GM23338 (cell line): ENCODE results near the gene CERS1. TPM values are rescaled to one million over a fixed set of nuclear protein-coding genes. Genes with fewer than 3 reads are reported as not detected.

Experiments
- ATAC-seq: fragments of 200-7000 bp; cut with Tn5 transposase; 3 replicates; pipeline ENCODE4 v1.9.1; 2020
- DNase-seq: peaks from one replicate; pipeline ENCODE4 v3.0.0-alpha.2; 2015; ENCODE audit warnings: low spot score
- H2AFZ ChIP-seq: fragments of 200-600 bp; sonication (generic); 2 replicates; pipeline ENCODE4 v1.8.0; 2016; ENCODE audit warnings: antibody characterized with exemption, mild to moderate bottlenecking, moderate library complexity
- H3F3A ChIP-seq: fragments of 200-600 bp; sonication (generic); replicated peaks from 2 replicates; pipeline ENCODE4 v1.8.0; 2017; ENCODE audit warnings: antibody characterized with exemption, mixed run types, low read depth
- H3K27ac ChIP-seq: fragments of 200-600 bp; sonication (generic); 2 replicates; pipeline ENCODE4 v1.6.1; 2016; ENCODE audit warnings: low read depth
- H3K27me3 ChIP-seq: fragments of 200-600 bp; sonication (generic); 2 replicates; pipeline ENCODE4 v1.8.0; 2016; ENCODE audit warnings: mild to moderate bottlenecking, mixed run types, moderate library complexity; ENCODE audit not compliant: insufficient read depth
- H3K36me3 ChIP-seq: fragments of 200-600 bp; sonication (generic); 2 replicates; pipeline ENCODE4 v1.8.0; 2016; ENCODE audit warnings: mild to moderate bottlenecking; ENCODE audit not compliant: insufficient read depth
- H3K4me1 ChIP-seq: fragments of 200-600 bp; sonication (generic); 2 replicates; pipeline ENCODE4 v1.8.0; 2016; ENCODE audit warnings: mild to moderate bottlenecking, moderate library complexity; ENCODE audit not compliant: insufficient read depth
- H3K4me2 ChIP-seq: fragments of 200-600 bp; sonication (generic); 2 replicates; pipeline ENCODE4 v1.7.1; 2017; ENCODE audit warnings: mixed run types
- H3K4me3 ChIP-seq: fragments of 200-600 bp; sonication (generic); 2 replicates; pipeline ENCODE4 v1.6.1; 2016; ENCODE audit warnings: mixed run types
- H3K79me2 ChIP-seq: fragments of 200-600 bp; sonication (generic); replicated peaks from 2 replicates; pipeline ENCODE4 v1.8.0; 2017; ENCODE audit warnings: mild to moderate bottlenecking; ENCODE audit not compliant: insufficient read depth
- H3K9me2 ChIP-seq: fragments of 200-600 bp; sonication (generic); 2 replicates; pipeline ENCODE4 v1.8.0; 2017; ENCODE audit not compliant: insufficient read depth
- H4K20me1 ChIP-seq: fragments of 200-600 bp; sonication (generic); replicated peaks from 2 replicates; pipeline ENCODE4 v1.8.0; 2017; ENCODE audit warnings: mild to moderate bottlenecking; ENCODE audit not compliant: insufficient read depth
- H3K27ac Mint-ChIP-seq: 2 replicates; pipeline ENCODE4 v1.8.0; 2020; ENCODE audit warnings: inconsistent platforms, mild to moderate bottlenecking, moderate library complexity, mixed read lengths
- H3K27me3 Mint-ChIP-seq: 3 replicates; pipeline ENCODE4 v1.8.0; 2022; ENCODE audit warnings: low read depth, mild to moderate bottlenecking, moderate library complexity, mixed read lengths, inconsistent platforms; ENCODE audit not compliant: insufficient read depth, poor library complexity
- H3K36me3 Mint-ChIP-seq: 3 replicates; pipeline ENCODE4 v1.8.0; 2021; ENCODE audit warnings: low read depth, mild to moderate bottlenecking, inconsistent platforms, moderate library complexity, mixed read lengths
- H3K4me1 Mint-ChIP-seq: 3 replicates; pipeline ENCODE4 v1.8.0; 2020; ENCODE audit warnings: mild to moderate bottlenecking, inconsistent platforms, mixed read lengths
- H3K4me3 Mint-ChIP-seq: 3 replicates; pipeline ENCODE4 v1.8.0; 2021; ENCODE audit warnings: moderate library complexity, mild to moderate bottlenecking, inconsistent platforms, mixed read lengths
- H3K9me3 Mint-ChIP-seq: 3 replicates; pipeline ENCODE4 v1.8.0; 2020; ENCODE audit warnings: moderate library complexity, mild to moderate bottlenecking, inconsistent platforms, mixed read lengths
- CREB1 ChIP-seq: fragments of 250-450 bp; sonication (Bioruptor Pico); IDR thresholded peaks from 2 replicates; pipeline ENCODE4 v1.5.0; 2020; ENCODE audit warnings: low read depth, mild to moderate bottlenecking, moderate library complexity
- EZH2 ChIP-seq: fragments of 200-600 bp; sonication (generic); IDR thresholded peaks from one replicate; pipeline ENCODE4 v1.8.0; 2017; ENCODE audit warnings: antibody characterized with exemption, mild to moderate bottlenecking, low read depth; ENCODE audit not compliant: unreplicated experiment
- EZH2phosphoT487 ChIP-seq: fragments of 200-600 bp; sonication (generic); IDR thresholded peaks from one replicate; pipeline ENCODE4 v1.8.1; 2018; ENCODE audit warnings: antibody characterized with exemption; ENCODE audit not compliant: unreplicated experiment
- JUNB ChIP-seq: IDR thresholded peaks from one replicate; pipeline ENCODE4 v1.6.1; 2016; ENCODE audit warnings: antibody characterized with exemption; ENCODE audit not compliant: unreplicated experiment
- NANOG ChIP-seq: IDR thresholded peaks from 2 replicates; pipeline ENCODE4 v1.6.1; 2016; ENCODE audit warnings: antibody characterized with exemption, borderline replicate concordance
- POLR2AphosphoS5 ChIP-seq: IDR thresholded peaks from 2 replicates; pipeline ENCODE4 v1.6.1; 2016; ENCODE audit warnings: antibody characterized with exemption, low read depth
- STAT1 ChIP-seq: IDR thresholded peaks from one replicate; pipeline ENCODE4 v1.6.1; 2016; ENCODE audit warnings: antibody characterized with exemption; ENCODE audit not compliant: unreplicated experiment
- ZNF114 ChIP-seq: fragments of 250-450 bp; sonication (Bioruptor Pico); IDR thresholded peaks from 2 replicates; pipeline ENCODE4 v1.5.0; 2020; ENCODE audit warnings: mild to moderate bottlenecking, moderate library complexity
- ZNF331 ChIP-seq: fragments of 250-450 bp; sonication (Bioruptor Pico); IDR thresholded peaks from 2 replicates; pipeline ENCODE4 v1.5.0; 2020; ENCODE audit warnings: low read depth, mild to moderate bottlenecking, moderate library complexity
- polyA plus RNA-seq: library from polyadenylated mRNA; unstranded; fragments of >200 nt; fragmentation: Nextera tagmentation; extraction: Ambion mirVana; gene quantifications from 2 replicates; pipeline ENCODE4 v1.2.1, GENCODE V29; 2016
- total RNA-seq: library from RNA; depleted of rRNA; stranded (reverse); fragments of >200 nt; shearing (Covaris generic); gene quantifications from 2 replicates; pipeline ENCODE4 v1.2.3, GENCODE V29; 2014
- TF ChIP-seq, protein P1 (sequence below), 2 experiments: fragments of 200-600 bp in 1 of 2; sonication (generic) in 1 of 2; conservative IDR thresholded peaks; 2 replicates each; pipeline versions ENCODE4 v1.5.1 to v1.6.1; 2016 to 2017; ENCODE audit warnings: antibody characterized with exemption in 2 of 2, low read depth in 2 of 2, mild to moderate bottlenecking in 2 of 2, moderate library complexity in 1 of 2
- TF ChIP-seq, protein P2 (sequence below): fragments of 250-450 bp; sonication (Bioruptor Pico); IDR thresholded peaks from 2 replicates; pipeline ENCODE4 v1.5.0; 2020; ENCODE audit warnings: mild to moderate bottlenecking, moderate library complexity
- TF ChIP-seq, protein P3 (sequence below): IDR thresholded peaks from 2 replicates; pipeline ENCODE4 v1.6.1; 2016; ENCODE audit warnings: antibody characterized with exemption
- TF ChIP-seq, protein P4 (sequence below): IDR thresholded peaks from one replicate; pipeline ENCODE4 v1.6.1; 2018; ENCODE audit warnings: antibody characterized with exemption; ENCODE audit not compliant: unreplicated experiment

Gene CERS1
- total and polyA plus RNA-seq, 2 experiments from 2014 or later: 11.1 to 12.2 TPM

DNA sequence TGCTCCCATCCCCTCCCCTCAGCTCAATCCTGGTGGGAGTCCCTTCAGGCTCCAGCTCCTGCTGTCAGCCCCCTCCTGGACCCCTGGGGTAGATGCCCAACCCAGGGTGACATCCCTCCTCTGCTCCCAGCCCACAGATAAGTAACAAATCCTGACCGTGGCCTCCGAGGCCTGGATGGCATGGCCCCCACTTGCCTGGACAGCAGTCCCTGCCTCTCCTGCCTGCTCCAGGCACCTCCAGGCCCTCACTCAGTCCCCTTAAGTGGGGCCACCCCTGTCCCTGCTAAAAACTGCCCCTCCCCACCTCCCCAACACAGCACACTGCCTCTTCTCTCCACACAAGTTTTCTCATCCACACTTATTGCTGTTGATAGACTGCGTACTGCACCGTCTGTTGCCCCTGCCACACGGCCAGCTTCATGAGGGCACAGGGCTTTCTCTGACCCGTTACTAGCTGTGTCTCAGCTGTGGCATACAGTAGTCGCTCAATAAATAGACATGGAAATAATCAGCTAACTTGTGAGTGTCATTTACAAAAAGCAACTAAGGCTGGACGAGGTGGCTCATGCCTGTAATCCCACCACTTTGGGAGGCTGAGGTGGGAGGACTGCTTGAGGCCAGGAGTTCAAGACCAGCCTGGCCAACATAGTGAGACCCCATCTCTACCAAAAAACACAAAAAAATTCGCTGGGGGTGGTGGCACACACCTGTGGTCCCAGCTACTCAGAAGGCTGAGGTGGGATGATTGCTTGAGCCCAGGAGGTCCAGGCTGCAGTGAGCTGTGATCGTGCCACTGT is 5.8 kb downstream of the CERS1 start:
- H3K36me3 Mint-ChIP-seq: peaks cover 14% of the 10 kb centered on the region
- no peaks in the 10 kb centered on the region for H3K4me1 Mint-ChIP-seq
- H3K9me3 Mint-ChIP-seq: no peaks in the 10 kb centered on the region
- H3K27me3 Mint-ChIP-seq: peaks cover 17% of the 10 kb centered on the region
- H3K9me2 ChIP-seq: no peaks in the 10 kb centered on the region
- H2AFZ ChIP-seq: no peak overlapping the region
- H3K27ac Mint-ChIP-seq: no peak overlapping the region
- H3K27me3 ChIP-seq: peaks cover 8% of the 10 kb centered on the region; the same call in 1 of the 2 replicates
- H3K79me2 ChIP-seq: no peaks in the 10 kb centered on the region
- H3F3A ChIP-seq: no peaks in the 10 kb centered on the region
- TF ChIP-seq, protein P1, sequence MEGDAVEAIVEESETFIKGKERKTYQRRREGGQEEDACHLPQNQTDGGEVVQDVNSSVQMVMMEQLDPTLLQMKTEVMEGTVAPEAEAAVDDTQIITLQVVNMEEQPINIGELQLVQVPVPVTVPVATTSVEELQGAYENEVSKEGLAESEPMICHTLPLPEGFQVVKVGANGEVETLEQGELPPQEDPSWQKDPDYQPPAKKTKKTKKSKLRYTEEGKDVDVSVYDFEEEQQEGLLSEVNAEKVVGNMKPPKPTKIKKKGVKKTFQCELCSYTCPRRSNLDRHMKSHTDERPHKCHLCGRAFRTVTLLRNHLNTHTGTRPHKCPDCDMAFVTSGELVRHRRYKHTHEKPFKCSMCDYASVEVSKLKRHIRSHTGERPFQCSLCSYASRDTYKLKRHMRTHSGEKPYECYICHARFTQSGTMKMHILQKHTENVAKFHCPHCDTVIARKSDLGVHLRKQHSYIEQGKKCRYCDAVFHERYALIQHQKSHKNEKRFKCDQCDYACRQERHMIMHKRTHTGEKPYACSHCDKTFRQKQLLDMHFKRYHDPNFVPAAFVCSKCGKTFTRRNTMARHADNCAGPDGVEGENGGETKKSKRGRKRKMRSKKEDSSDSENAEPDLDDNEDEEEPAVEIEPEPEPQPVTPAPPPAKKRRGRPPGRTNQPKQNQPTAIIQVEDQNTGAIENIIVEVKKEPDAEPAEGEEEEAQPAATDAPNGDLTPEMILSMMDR (conservative IDR thresholded peaks at IDR 0.05; ENCODE audit: low read depth in 2 of 2): no peak
- TF ChIP-seq ZNF114 (CRISPR knock-in tag) (no peak), EZH2 (no peak), POLR2AphosphoS5 (no peak), NANOG (no peak), JUNB (no peak), EZH2phosphoT487 (no peak), CREB1 (CRISPR knock-in tag) (no peak), ZNF331 (CRISPR knock-in tag) (no peak), STAT1 (no peak)
- TF ChIP-seq, protein P2, sequence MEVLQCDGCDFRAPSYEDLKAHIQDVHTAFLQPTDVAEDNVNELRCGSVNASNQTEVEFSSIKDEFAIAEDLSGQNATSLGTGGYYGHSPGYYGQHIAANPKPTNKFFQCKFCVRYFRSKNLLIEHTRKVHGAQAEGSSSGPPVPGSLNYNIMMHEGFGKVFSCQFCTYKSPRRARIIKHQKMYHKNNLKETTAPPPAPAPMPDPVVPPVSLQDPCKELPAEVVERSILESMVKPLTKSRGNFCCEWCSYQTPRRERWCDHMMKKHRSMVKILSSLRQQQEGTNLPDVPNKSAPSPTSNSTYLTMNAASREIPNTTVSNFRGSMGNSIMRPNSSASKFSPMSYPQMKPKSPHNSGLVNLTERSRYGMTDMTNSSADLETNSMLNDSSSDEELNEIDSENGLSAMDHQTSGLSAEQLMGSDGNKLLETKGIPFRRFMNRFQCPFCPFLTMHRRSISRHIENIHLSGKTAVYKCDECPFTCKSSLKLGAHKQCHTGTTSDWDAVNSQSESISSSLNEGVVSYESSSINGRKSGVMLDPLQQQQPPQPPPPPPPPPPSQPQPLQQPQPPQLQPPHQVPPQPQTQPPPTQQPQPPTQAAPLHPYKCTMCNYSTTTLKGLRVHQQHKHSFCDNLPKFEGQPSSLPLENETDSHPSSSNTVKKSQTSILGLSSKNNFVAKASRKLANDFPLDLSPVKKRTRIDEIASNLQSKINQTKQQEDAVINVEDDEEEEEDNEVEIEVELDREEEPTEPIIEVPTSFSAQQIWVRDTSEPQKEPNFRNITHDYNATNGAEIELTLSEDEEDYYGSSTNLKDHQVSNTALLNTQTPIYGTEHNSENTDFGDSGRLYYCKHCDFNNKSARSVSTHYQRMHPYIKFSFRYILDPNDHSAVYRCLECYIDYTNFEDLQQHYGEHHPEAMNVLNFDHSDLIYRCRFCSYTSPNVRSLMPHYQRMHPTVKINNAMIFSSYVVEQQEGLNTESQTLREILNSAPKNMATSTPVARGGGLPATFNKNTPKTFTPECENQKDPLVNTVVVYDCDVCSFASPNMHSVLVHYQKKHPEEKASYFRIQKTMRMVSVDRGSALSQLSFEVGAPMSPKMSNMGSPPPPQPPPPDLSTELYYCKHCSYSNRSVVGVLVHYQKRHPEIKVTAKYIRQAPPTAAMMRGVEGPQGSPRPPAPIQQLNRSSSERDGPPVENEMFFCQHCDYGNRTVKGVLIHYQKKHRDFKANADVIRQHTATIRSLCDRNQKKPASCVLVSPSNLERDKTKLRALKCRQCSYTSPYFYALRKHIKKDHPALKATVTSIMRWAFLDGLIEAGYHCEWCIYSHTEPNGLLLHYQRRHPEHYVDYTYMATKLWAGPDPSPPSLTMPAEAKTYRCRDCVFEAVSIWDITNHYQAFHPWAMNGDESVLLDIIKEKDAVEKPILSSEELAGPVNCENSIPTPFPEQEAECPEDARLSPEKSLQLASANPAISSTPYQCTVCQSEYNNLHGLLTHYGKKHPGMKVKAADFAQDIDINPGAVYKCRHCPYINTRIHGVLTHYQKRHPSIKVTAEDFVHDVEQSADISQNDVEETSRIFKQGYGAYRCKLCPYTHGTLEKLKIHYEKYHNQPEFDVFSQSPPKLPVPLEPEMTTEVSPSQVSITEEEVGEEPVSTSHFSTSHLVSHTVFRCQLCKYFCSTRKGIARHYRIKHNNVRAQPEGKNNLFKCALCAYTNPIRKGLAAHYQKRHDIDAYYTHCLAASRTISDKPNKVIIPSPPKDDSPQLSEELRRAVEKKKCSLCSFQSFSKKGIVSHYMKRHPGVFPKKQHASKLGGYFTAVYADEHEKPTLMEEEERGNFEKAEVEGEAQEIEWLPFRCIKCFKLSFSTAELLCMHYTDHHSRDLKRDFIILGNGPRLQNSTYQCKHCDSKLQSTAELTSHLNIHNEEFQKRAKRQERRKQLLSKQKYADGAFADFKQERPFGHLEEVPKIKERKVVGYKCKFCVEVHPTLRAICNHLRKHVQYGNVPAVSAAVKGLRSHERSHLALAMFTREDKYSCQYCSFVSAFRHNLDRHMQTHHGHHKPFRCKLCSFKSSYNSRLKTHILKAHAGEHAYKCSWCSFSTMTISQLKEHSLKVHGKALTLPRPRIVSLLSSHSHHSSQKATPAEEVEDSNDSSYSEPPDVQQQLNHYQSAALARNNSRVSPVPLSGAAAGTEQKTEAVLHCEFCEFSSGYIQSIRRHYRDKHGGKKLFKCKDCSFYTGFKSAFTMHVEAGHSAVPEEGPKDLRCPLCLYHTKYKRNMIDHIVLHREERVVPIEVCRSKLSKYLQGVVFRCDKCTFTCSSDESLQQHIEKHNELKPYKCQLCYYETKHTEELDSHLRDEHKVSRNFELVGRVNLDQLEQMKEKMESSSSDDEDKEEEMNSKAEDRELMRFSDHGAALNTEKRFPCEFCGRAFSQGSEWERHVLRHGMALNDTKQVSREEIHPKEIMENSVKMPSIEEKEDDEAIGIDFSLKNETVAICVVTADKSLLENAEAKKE: no peak
- TF ChIP-seq, protein P3, sequence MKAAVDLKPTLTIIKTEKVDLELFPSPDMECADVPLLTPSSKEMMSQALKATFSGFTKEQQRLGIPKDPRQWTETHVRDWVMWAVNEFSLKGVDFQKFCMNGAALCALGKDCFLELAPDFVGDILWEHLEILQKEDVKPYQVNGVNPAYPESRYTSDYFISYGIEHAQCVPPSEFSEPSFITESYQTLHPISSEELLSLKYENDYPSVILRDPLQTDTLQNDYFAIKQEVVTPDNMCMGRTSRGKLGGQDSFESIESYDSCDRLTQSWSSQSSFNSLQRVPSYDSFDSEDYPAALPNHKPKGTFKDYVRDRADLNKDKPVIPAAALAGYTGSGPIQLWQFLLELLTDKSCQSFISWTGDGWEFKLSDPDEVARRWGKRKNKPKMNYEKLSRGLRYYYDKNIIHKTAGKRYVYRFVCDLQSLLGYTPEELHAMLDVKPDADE: no peak
- TF ChIP-seq, protein P4, sequence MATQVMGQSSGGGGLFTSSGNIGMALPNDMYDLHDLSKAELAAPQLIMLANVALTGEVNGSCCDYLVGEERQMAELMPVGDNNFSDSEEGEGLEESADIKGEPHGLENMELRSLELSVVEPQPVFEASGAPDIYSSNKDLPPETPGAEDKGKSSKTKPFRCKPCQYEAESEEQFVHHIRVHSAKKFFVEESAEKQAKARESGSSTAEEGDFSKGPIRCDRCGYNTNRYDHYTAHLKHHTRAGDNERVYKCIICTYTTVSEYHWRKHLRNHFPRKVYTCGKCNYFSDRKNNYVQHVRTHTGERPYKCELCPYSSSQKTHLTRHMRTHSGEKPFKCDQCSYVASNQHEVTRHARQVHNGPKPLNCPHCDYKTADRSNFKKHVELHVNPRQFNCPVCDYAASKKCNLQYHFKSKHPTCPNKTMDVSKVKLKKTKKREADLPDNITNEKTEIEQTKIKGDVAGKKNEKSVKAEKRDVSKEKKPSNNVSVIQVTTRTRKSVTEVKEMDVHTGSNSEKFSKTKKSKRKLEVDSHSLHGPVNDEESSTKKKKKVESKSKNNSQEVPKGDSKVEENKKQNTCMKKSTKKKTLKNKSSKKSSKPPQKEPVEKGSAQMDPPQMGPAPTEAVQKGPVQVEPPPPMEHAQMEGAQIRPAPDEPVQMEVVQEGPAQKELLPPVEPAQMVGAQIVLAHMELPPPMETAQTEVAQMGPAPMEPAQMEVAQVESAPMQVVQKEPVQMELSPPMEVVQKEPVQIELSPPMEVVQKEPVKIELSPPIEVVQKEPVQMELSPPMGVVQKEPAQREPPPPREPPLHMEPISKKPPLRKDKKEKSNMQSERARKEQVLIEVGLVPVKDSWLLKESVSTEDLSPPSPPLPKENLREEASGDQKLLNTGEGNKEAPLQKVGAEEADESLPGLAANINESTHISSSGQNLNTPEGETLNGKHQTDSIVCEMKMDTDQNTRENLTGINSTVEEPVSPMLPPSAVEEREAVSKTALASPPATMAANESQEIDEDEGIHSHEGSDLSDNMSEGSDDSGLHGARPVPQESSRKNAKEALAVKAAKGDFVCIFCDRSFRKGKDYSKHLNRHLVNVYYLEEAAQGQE: no peak
- no peaks in the 10 kb centered on the region; the same call in 1 of the 2 replicates for H3K4me1 ChIP-seq
- no peak overlapping the region for H3K4me3 ChIP-seq
- H3K36me3 ChIP-seq: no peaks in the 10 kb centered on the region; the same call in 1 of the 2 replicates
- H3K27ac ChIP-seq: no peak overlapping the region
- no peak overlapping the region for H3K4me3 Mint-ChIP-seq
- peaks cover 4% of the 10 kb centered on the region for H4K20me1 ChIP-seq
- H3K4me2 ChIP-seq: no peak overlapping the region
- DNase-seq: no peak
- ATAC-seq: no peak
